ENCODE data around the gene TMEM120B.

The TMEM120B gene

DNA sequence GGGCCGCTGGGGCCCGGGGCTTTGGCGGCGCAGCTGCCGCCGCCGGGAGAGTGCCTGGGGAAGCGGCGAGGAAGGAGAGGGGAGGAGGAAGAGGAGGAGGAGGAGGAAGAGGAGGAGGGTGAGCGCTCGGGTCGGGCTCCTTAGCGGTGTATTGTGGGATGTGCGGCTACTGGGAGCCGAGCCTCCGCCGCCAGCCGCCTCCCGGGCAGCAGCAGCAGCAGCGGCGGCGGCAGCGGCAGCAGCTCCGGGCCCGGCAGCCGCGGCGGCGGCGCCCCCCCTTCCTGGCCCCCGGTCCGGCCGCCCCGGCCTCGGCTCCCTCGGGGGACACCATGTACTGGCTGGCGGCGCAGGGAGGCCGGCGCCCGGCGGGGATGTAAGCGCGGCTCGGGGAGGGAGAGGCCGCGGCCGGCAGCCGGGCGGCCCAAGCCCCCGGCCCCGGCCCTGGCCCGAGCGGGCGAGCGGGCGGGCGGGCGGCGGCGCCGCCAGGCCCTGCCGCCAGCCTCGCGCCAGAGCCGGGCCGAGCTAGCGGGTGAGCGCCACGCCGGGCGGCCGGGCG, 91.4 kb downstream of the TMEM120B start, which contains the start of gene SETD1B:
Gene SETD1B, plus strand, starts transcription at position 149 of the 556 bp plus-strand sequence. CDS start 729 bp downstream, outside the sequence.
- H3K36me3 ChIP-seq (ENCODE audit: control insufficient read depth in 1 of 2, insufficient read depth in 2 of 2, low read depth in 1 of 2, low read length in 2 of 2), result peaks cover 20 to 28% of the 10 kb centered on the region in 2 experiments
- WGBS, result 1% methylated on average over 27 of the region's 74 CpGs
- H3K18ac ChIP-seq (ENCODE audit: low read depth in 1 of 2, low read length in 2 of 2), result peak within 1 kb of the TSS; percentile 95
- peak; percentile 67 for DNase-seq
- H2BK5ac ChIP-seq (ENCODE audit: low read depth, low read length, poor library complexity, severe bottlenecking), result peak within 1 kb of the TSS; percentile 88
- peaks cover 23% of the 10 kb centered on the region for H3K4me1 ChIP-seq (ENCODE audit: control insufficient read depth, insufficient read depth, low read depth, low read length)
- H3K27me3 ChIP-seq (ENCODE audit: control insufficient read depth in 1 of 2, insufficient read depth in 1 of 2, low read length in 2 of 2), result no peaks in the 10 kb centered on the region
- H2BK15ac ChIP-seq (ENCODE audit: low read depth, poor library complexity, severe bottlenecking), result peak within 1 kb of the TSS; percentile 78
- peak within 1 kb of the TSS; percentile 79 to 85 for H3K4me3 ChIP-seq (ENCODE audit: insufficient read depth in 1 of 2, low read depth in 1 of 2, low read length in 2 of 2)
- H3K9me3 ChIP-seq (ENCODE audit: control insufficient read depth, low read length), result no peaks in the 10 kb centered on the region
- H3K79me1 ChIP-seq (replicated peaks; ENCODE audit: low read length, poor library complexity, severe bottlenecking), result peaks cover 8% of the 10 kb centered on the region
- peak within 1 kb of the TSS; percentile 99 for H3K4me2 ChIP-seq (ENCODE audit: low read length, poor library complexity, severe bottlenecking)
- H2AK5ac ChIP-seq (ENCODE audit: low read length, severe bottlenecking), result no peak within 1 kb of the TSS
- H3K27ac ChIP-seq (ENCODE audit: low read length, poor library complexity, severe bottlenecking), result peak within 1 kb of the TSS; percentile 99
- peak within 1 kb of the TSS; percentile 99 for H3K9ac ChIP-seq (ENCODE audit: low read length)
- H3K23ac ChIP-seq (ENCODE audit: low read length in 2 of 2), result peak within 1 kb of the TSS in 1 of 2 experiments; percentile 92
- H3K14ac ChIP-seq (ENCODE audit: low read length in 2 of 2), result peak within 1 kb of the TSS; percentile 74 to 98
- H4K91ac ChIP-seq (ENCODE audit: low read length), result peak within 1 kb of the TSS; percentile 93
- peak within 1 kb of the TSS; percentile 90 to 91 for H3K4ac ChIP-seq (ENCODE audit: low read depth in 1 of 2, low read length in 2 of 2)
- peak within 1 kb of the TSS; percentile 96 for H4K8ac ChIP-seq (ENCODE audit: low read length)
- no peak within 1 kb of the TSS for H2AFZ ChIP-seq (ENCODE audit: low read depth, low read length)
- H2BK12ac ChIP-seq (ENCODE audit: low read length in 2 of 2), result peak within 1 kb of the TSS in 1 of 2 experiments; percentile 65
- H2BK120ac ChIP-seq (ENCODE audit: low read depth, low read length), result peak within 1 kb of the TSS; percentile 96

- H2AFZ ChIP-seq (ENCODE audit: low read depth, low read length), result no peak overlapping the region
- H3K27ac ChIP-seq (ENCODE audit: low read length, poor library complexity, severe bottlenecking), result peak overlapping the region; percentile 64
- peak overlapping the region in 1 of 2 experiments; percentile 86 for H3K23ac ChIP-seq (ENCODE audit: low read length in 2 of 2)
- H3K9ac ChIP-seq (ENCODE audit: low read length), result peak overlapping the region; percentile 92
- no peaks in the 10 kb centered on the region for H3K27me3 ChIP-seq (ENCODE audit: control insufficient read depth in 1 of 2, insufficient read depth in 1 of 2, low read length in 2 of 2)
- peak overlapping the region; percentile 74 to 96 for H3K14ac ChIP-seq (ENCODE audit: low read length in 2 of 2)
- H3K4me1 ChIP-seq (ENCODE audit: control insufficient read depth, insufficient read depth, low read depth, low read length), result peaks cover 18% of the 10 kb centered on the region
- H4K91ac ChIP-seq (ENCODE audit: low read length), result no peak overlapping the region
- under 1% methylated on average over 32 of the region's 63 CpGs for WGBS
- H3K4me2 ChIP-seq (ENCODE audit: low read length, poor library complexity, severe bottlenecking), result peak overlapping the region; percentile 99
- peaks cover 11% of the 10 kb centered on the region for H3K79me1 ChIP-seq (replicated peaks; ENCODE audit: low read length, poor library complexity, severe bottlenecking)
- H3K36me3 ChIP-seq (ENCODE audit: control insufficient read depth in 1 of 2, insufficient read depth in 2 of 2, low read depth in 1 of 2, low read length in 2 of 2), result peaks cover 26 to 34% of the 10 kb centered on the region in 2 experiments
- H2BK120ac ChIP-seq (ENCODE audit: low read depth, low read length), result peak overlapping the region; percentile 96
- H4K8ac ChIP-seq (ENCODE audit: low read length), result peak overlapping the region; percentile 64
- H2BK12ac ChIP-seq (ENCODE audit: low read length in 2 of 2), result peak overlapping the region in 1 of 2 experiments; percentile 47
- peak overlapping the region; percentile 69 for H2BK15ac ChIP-seq (ENCODE audit: low read depth, poor library complexity, severe bottlenecking)
- peak overlapping the region; percentile 79 to 81 for H3K4me3 ChIP-seq (ENCODE audit: insufficient read depth in 1 of 2, low read depth in 1 of 2, low read length in 2 of 2)
- H2BK5ac ChIP-seq (ENCODE audit: low read depth, low read length, poor library complexity, severe bottlenecking), result peak overlapping the region; percentile 67
- H3K9me3 ChIP-seq (ENCODE audit: control insufficient read depth, low read length), result no peaks in the 10 kb centered on the region
- H3K4ac ChIP-seq (ENCODE audit: low read depth in 1 of 2, low read length in 2 of 2), result peak overlapping the region in 1 of 2 experiments; percentile 71
- no peak overlapping the region for H2AK5ac ChIP-seq (ENCODE audit: low read length, severe bottlenecking)
- DNase-seq, result peak; percentile 57
- peak overlapping the region; percentile 75 to 79 for H3K18ac ChIP-seq (ENCODE audit: low read depth in 1 of 2, low read length in 2 of 2)
Observed at GRCh38 chr12:121804417-121805111, 92.0 kb downstream of the TMEM120B start.

DNA sequence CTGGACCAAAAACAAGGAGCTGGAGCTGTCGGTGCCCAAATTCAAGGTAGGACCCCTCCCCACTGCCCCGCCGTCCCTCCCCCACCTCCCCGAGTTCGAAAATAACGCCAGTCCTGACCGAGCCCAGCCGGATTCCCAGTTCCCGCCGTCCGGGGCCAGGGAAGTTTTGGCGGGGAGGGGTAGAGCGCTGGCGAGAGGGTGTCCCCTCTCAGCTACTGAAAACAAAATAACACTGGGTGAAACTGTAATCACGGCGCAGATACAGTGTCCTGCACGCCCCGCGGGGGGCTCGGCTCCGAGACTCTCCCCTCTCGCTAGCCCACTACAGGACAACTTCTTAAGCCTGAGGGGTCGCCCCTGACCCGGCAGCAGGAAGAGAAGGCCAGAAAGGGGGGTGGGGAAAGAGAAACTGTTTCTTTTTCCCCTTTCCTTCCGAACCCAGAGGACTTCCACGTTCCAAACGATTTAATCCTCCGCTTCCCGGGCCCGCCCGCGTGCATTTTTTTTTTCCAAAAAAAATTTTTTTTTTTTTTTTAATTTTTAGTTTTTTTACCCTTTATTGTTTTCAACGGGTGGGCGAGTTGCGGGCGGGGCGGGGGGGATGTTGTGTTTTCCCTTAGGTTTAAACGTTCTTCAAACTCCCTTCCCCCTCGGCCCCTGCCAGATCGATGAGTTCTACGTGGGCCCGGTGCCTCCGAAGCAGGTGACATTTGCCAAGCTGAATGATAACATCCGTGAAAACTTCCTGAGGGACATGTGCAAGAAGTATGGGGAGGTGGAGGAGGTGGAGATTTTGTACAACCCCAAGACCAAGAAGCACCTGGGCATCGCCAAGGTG, 92.8 kb downstream of the TMEM120B start:
- peaks cover 23% of the 10 kb centered on the region for H3K4me1 ChIP-seq (ENCODE audit: control insufficient read depth, insufficient read depth, low read depth, low read length)
- no peak overlapping the region for H3K27ac ChIP-seq (ENCODE audit: low read length, poor library complexity, severe bottlenecking)
- DNase-seq, result peak; percentile 72
- WGBS, result under 1% methylated on average over 24 of the region's 45 CpGs
- H3K23ac ChIP-seq (ENCODE audit: low read length in 2 of 2), result peak overlapping the region in 1 of 2 experiments; percentile 75
- no peak overlapping the region for H2BK5ac ChIP-seq (ENCODE audit: low read depth, low read length, poor library complexity, severe bottlenecking)
- H2AK5ac ChIP-seq (ENCODE audit: low read length, severe bottlenecking), result no peak overlapping the region
- peak overlapping the region; percentile 73 for H2BK120ac ChIP-seq (ENCODE audit: low read depth, low read length)
- H3K27me3 ChIP-seq (ENCODE audit: control insufficient read depth in 1 of 2, insufficient read depth in 1 of 2, low read length in 2 of 2), result no peaks in the 10 kb centered on the region
- peaks cover 33 to 43% of the 10 kb centered on the region in 2 experiments for H3K36me3 ChIP-seq (ENCODE audit: control insufficient read depth in 1 of 2, insufficient read depth in 2 of 2, low read depth in 1 of 2, low read length in 2 of 2)
- no peak overlapping the region for H2BK12ac ChIP-seq (ENCODE audit: low read length in 2 of 2)
- peak overlapping the region; percentile 39 for H4K91ac ChIP-seq (ENCODE audit: low read length)
- no peak overlapping the region for H4K8ac ChIP-seq (ENCODE audit: low read length)
- H3K14ac ChIP-seq (ENCODE audit: low read length in 2 of 2), result peak overlapping the region; percentile 51 to 74
- peak overlapping the region; percentile 99 for H3K4me2 ChIP-seq (ENCODE audit: low read length, poor library complexity, severe bottlenecking)
- no peak overlapping the region for H2AFZ ChIP-seq (ENCODE audit: low read depth, low read length)
- peak overlapping the region; percentile 14 to 79 for H3K18ac ChIP-seq (ENCODE audit: low read depth in 1 of 2, low read length in 2 of 2)
- peaks cover 15% of the 10 kb centered on the region for H3K79me1 ChIP-seq (replicated peaks; ENCODE audit: low read length, poor library complexity, severe bottlenecking)
- peak overlapping the region; percentile 92 for H3K9ac ChIP-seq (ENCODE audit: low read length)
- H3K9me3 ChIP-seq (ENCODE audit: control insufficient read depth, low read length), result no peaks in the 10 kb centered on the region
- peak overlapping the region in 1 of 2 experiments; percentile 71 for H3K4ac ChIP-seq (ENCODE audit: low read depth in 1 of 2, low read length in 2 of 2)
- peak overlapping the region; percentile 79 to 81 for H3K4me3 ChIP-seq (ENCODE audit: insufficient read depth in 1 of 2, low read depth in 1 of 2, low read length in 2 of 2)
- no peak overlapping the region for H2BK15ac ChIP-seq (ENCODE audit: low read depth, poor library complexity, severe bottlenecking)

Data from mesenchymal stem cell (in vitro differentiated cells and primary cell).